AG04449 (cell line): ENCODE measurements around the gene RASGRP2.

Experiments used
- CTCF ChIA-PET: fragments of 350-600 bp; formaldehyde crosslinking; extraction: SDS; loops from one replicate; lab custom pipeline; 2021; ENCODE audit warnings: antibody characterized with exemption; lab: Yijun Ruan, JAX
- POLR2A ChIA-PET: fragments of 400-600, 350-600 bp; formaldehyde crosslinking; extraction: SDS; loops from one replicate; lab custom pipeline; 2020; ENCODE audit warnings: antibody characterized with exemption, inconsistent platforms; lab: Yijun Ruan, JAX
- DNase-seq: peaks from one replicate; pipeline ENCODE4 v3.0.0-alpha.2; 2010; ENCODE audit warnings: low read depth, low spot score
- H3K4me3 ChIP-seq: 2 replicates; pipeline ENCODE4 v1.5.1; 2011; ENCODE audit warnings: low read depth, mild to moderate bottlenecking, control low read depth, low read length
- CTCF ChIP-seq: IDR thresholded peaks from one replicate; pipeline ENCODE4 v1.5.1; 2011; ENCODE audit warnings: mild to moderate bottlenecking, moderate library complexity, low read length, control low read depth, inconsistent platforms; ENCODE audit not compliant: insufficient read depth; ENCODE audit errors: missing control alignments

Gene RASGRP2

DNA sequence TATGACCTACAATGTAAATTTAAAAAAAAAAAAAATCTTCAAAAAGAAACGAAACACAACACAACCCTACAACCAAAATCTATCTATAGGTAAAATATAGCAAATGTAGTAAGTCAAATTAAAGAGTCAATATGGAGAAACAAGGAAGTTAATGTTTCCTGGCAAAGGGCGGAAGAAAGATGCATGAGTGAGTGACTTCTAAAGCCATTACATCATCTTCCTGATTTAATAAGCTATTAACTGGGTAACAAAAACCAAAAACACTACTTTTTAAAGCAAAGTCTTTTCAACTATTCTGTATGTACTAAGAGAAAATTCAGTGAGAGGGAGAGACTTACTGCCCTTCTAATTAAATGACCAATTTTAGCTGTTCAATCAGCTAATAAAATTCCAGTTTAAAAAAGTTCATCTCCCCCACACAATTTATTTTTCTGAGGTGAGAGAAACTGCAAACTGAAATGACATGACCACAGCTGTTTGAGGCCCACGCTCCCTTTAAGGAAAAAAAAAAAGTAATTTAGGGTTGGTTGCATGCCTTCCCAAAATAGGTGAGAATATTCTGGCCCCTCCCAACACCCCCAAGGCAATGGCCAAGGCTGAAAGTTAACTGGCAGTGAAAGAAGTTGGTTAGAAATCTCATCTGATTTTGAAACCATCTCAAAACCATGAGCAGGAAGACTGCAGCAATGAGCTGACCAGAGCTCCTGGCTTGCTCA is 28.5 kb upstream of the RASGRP2 start:
- DNase-seq, result no peak
- ChIA-PET CTCF (interaction anchor here (0.7 to 6.5 kb wide), 4 partner anchors 8 to 19 kb away, joined by 3 to 34 read pairs (median 6); partner anchors contain the start of gene PYGM), POLR2A (no interaction called here)
- H3K4me3 ChIP-seq, result no peak overlapping the region
- no peak for TF ChIP-seq CTCF

- POLR2A ChIA-PET, result no interaction called here
- no peak for TF ChIP-seq CTCF
- no peak overlapping the region for H3K4me3 ChIP-seq
- CTCF ChIA-PET, result interaction anchor here (1.4 to 6.5 kb wide), 3 partner anchors 7 to 20 kb away, joined by 3 to 34 read pairs (median 9); no protein-coding TSS in a partner anchor
- no peak for DNase-seq
These were observed 27.9 kb upstream of the RASGRP2 start for GRCh38 chr11:64771861-64772260.

- DNase-seq, result no peak
- no peak for TF ChIP-seq CTCF
- POLR2A ChIA-PET, result no interaction called here
- H3K4me3 ChIP-seq, result no peak overlapping the region
- CTCF ChIA-PET, result interaction anchor here (0.7 to 3.1 kb wide), 2 partner anchors 9 to 124 kb away, joined by 3 to 9 read pairs; no protein-coding TSS in a partner anchor
These were observed 26.2 kb upstream of the RASGRP2 start for GRCh38 chr11:64770120-64770519.

GRCh38 chr11:64769283-64769682 is 25.3 kb upstream of the RASGRP2 start:
- DNase-seq, result no peak
- CTCF ChIA-PET, result interaction anchor here (2.8 kb wide), 1 partner anchor 8 kb away, joined by 29 read pairs; the partner anchor contains the start of gene SF1
- POLR2A ChIA-PET, result no interaction called here
- TF ChIP-seq CTCF, result no peak
- no peak overlapping the region for H3K4me3 ChIP-seq

GRCh38 chr11:64768300-64768694 is 24.4 kb upstream of the RASGRP2 start:
- ChIA-PET POLR2A (no interaction called here), CTCF (interaction anchor here (0.8 to 2.8 kb wide), 8 partner anchors 8 to 80 kb away, joined by 3 to 29 read pairs (median 5); partner anchors contain the start of genes PYGM, RASGRP2 and SF1)
- no peak for DNase-seq
- no peak for TF ChIP-seq CTCF
- H3K4me3 ChIP-seq, result no peak overlapping the region
